Stimulated activated naive CD8-positive, alpha-beta T cell treated with anti-CD3 and anti-CD28 coated beads, Interleukin-15, Interleukin-2, amounts not matched to agents 100 ng/mL and 50 ng/mL, for 24 hours (primary cell): Measurements from ENCODE around the gene GRK5.
A peak's percentile ranks its signal among the peaks of the same experiment; 100 is the strongest.
"Not testable (repeated sequence)": the region's sequence is repeated elsewhere in the genome, so short reads cannot be mapped to it uniquely, and the experiment has no call there.

Experiments
- H3K27ac Mint-ChIP-seq: one replicate; pipeline ENCODE4 v1.8.0; 2021; ENCODE audit warnings: mild to moderate bottlenecking, mixed read lengths
- H3K27me3 Mint-ChIP-seq: one replicate; pipeline ENCODE4 v1.8.0; 2021; ENCODE audit warnings: mixed read lengths
- H3K36me3 Mint-ChIP-seq: one replicate; pipeline ENCODE4 v1.8.0; 2021; ENCODE audit warnings: low read depth, mixed read lengths
- H3K4me1 Mint-ChIP-seq: one replicate; pipeline ENCODE4 v1.8.0; 2021; ENCODE audit warnings: low read depth, mixed read lengths
- H3K4me3 Mint-ChIP-seq: one replicate; pipeline ENCODE4 v1.8.0; 2021; ENCODE audit warnings: mild to moderate bottlenecking, mixed read lengths
- H3K9me3 Mint-ChIP-seq: one replicate; pipeline ENCODE4 v1.8.0; 2021; ENCODE audit warnings: mixed read lengths

The GRK5 gene

DNA sequence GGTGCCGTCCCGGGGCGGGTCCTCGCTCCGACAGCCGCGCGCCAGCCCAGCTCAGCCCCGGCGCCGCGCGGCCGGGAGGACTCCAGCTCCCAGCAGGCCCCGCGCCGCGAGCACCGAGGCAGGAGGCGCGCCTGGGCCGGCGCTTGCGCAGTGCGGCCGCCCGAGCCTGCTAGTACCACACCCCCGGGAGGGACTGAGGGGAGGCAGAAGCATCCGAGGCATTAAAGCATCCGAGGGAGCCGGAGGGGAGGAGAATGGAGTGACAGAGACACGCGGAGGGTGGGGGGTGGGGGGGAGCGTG lies at the start of gene GRK5:
GRK5 (plus strand) TSS at position 206 of the 301 bp plus-strand sequence. CDS start 347 bp downstream, outside the sequence.
- peaks cover 53% of the 10 kb centered on the region for H3K4me1 Mint-ChIP-seq
- H3K4me3 Mint-ChIP-seq = peak within 1 kb of the TSS; percentile 93
- H3K36me3 Mint-ChIP-seq = peaks cover 4% of the 10 kb centered on the region
- H3K27ac Mint-ChIP-seq = peak within 1 kb of the TSS; percentile 94
- H3K27me3 Mint-ChIP-seq = no peaks in the 10 kb centered on the region
- H3K9me3 Mint-ChIP-seq = no peaks in the 10 kb centered on the region

DNA sequence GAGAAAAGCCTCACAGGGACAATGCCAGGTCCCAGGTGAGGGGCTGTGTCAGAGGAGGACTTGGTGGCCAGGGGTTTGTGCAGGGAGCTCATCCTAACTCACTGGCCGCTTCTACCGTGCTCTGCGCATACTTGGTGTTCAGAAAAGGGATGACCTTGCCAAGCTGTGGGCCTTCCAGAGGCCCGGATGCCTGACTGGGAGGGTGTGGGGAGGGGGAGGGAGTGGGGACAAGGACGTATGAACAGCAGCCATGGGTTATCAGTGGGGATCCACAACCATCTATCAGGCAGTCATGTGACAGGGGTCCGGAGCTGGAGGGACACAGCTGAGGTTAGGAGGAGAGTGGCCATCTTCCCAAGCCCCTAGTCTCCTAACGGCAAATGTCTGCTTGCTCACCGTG lies 48.0 kb upstream of the GRK5 start:
- Mint-ChIP-seq H3K9me3 (no peaks in the 10 kb centered on the region), H3K36me3 (peaks cover 66% of the 10 kb centered on the region), H3K4me3 (no peak overlapping the region), H3K4me1 (peaks cover 26% of the 10 kb centered on the region), H3K27ac (no peak overlapping the region), H3K27me3 (no peaks in the 10 kb centered on the region)

DNA sequence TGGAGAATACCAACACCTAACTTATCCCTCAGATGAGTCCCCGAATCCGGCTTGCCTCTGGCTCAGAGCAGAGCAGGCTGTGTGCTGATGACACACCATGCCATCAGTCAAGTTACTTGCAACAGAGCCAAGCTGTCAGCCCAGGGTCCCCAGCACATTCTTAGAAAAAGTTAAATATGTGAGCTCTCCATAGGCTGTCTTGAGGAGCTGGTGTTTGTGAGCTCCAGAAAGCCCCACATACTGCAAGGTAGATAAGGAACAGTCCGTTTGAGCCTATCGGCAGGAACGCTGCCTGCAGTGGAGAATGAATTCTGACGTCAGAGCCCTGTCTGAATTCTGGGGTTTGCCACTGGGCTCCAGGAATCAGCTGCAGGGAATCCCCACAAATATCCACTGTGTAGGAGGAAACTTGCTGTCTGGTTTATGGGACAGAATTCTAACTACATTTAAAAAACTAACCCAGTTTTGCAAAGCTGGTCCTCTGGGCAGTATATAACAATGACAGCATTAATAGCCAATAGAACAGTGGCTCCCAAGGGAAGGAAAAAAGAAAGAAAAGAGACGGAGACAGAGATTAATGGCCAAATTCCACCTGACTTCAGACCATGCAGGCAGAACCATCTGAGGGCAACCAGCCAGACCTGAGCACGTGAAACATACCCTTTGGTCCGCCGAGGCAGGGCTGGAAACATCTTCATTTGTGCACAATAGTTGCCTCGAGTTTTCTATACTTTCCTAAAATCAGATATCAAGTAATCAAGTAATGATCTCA lies 45.5 kb upstream of the GRK5 start:
- no peak overlapping the region for H3K4me3 Mint-ChIP-seq
- H3K27me3 Mint-ChIP-seq = no peaks in the 10 kb centered on the region
- peaks cover 49% of the 10 kb centered on the region for H3K36me3 Mint-ChIP-seq
- no peaks in the 10 kb centered on the region for H3K9me3 Mint-ChIP-seq
- no peak overlapping the region for H3K27ac Mint-ChIP-seq
- H3K4me1 Mint-ChIP-seq = peaks cover 47% of the 10 kb centered on the region

DNA sequence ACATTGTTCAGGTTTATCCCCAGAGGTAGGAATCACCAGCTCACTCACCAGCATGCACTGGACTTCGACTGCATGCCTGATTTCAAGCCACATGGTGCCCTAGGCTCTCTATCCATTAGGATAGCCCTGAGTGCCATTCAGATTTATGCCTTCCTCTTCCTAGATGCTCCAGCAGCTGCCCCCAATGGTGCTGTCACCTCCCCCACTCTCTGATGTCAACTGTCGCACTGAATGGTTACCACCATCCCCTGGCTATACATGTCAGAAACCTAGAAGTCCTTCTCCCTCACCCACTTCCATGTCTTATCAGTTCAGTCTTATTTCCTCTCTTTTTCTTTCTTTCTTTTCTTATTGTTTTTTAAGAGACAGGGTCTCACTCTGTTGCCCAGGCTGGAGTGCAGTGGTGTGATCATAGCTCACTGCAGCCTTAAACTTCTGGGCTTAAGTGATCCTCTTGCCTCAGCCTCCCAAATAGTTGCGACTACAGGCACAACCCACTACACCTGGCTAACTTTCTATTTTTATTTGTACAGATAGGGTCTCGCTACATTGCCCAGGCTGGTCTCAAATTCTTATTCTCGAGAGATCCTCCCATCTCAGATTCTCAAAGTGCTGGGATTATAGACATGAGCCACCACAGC lies 44.8 kb upstream of the GRK5 start:
- H3K27ac Mint-ChIP-seq = peak overlapping the region; percentile 4

DNA sequence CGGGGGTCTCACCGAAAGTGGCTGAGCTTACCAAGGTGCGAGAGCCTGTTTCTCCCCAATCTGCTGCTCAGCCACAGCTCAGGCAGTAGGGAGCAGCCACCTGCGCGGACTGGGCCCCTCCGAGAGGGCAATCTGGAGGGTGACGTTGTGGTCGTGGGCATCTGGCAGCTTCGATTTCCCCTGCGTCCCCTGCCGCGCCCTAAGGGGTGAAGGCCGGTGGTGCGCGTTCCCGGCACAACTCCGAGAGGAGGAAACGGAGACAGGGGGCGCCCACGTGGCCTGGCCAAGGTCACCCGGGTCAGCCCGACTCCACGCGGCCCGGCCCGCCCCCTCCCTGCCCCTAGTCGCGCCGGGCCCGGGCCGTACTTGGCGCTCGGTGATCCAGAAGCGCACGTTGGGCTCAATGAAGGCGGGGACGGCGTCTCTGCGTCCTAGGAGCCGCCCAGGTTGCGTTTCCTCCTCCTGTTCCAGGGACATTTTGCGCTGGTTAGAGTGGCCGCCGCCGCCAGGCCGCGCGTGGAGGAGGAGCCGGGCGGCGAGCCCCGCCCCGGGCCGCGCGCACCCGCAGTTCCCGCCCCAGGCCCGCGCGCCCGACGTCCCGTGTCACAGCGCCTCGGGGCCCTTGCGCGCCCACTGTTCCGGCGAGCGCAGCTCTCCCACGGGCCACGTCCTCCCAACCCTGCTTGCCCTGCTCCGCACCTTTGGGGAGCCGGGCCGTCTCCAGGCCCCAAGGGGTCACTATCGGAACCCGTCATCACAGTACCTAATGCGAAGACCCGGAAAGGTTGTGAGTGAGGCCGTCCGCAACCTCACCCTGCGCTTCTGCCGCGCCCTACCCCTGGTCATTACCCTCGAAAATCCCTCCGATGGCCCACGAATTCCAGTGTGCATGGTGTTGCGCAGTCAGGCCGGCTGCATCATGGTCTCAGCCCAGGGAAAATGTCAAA lies 41.9 kb upstream of the GRK5 start, which contains the start of gene SFXN4:
SFXN4 (minus strand) TSS at position 544 of the 947 bp plus-strand sequence; CDS start at position 477, 67 bp downstream.
- H3K9me3 Mint-ChIP-seq = no peaks in the 10 kb centered on the region
- H3K4me3 Mint-ChIP-seq = peak within 1 kb of the TSS; percentile 87
- H3K27ac Mint-ChIP-seq = peak within 1 kb of the TSS; percentile 94
- no peaks in the 10 kb centered on the region for H3K27me3 Mint-ChIP-seq
- H3K4me1 Mint-ChIP-seq = peaks cover 48% of the 10 kb centered on the region
- H3K36me3 Mint-ChIP-seq = peaks cover 66% of the 10 kb centered on the region

More for the DNA sequence above, 44.8 kb upstream of the GRK5 start:
- no peak overlapping the region for H3K4me3 Mint-ChIP-seq
- peaks cover 48% of the 10 kb centered on the region for H3K4me1 Mint-ChIP-seq
- H3K27me3 Mint-ChIP-seq = no peaks in the 10 kb centered on the region
- H3K9me3 Mint-ChIP-seq = no peaks in the 10 kb centered on the region
- H3K36me3 Mint-ChIP-seq = peaks cover 52% of the 10 kb centered on the region

DNA sequence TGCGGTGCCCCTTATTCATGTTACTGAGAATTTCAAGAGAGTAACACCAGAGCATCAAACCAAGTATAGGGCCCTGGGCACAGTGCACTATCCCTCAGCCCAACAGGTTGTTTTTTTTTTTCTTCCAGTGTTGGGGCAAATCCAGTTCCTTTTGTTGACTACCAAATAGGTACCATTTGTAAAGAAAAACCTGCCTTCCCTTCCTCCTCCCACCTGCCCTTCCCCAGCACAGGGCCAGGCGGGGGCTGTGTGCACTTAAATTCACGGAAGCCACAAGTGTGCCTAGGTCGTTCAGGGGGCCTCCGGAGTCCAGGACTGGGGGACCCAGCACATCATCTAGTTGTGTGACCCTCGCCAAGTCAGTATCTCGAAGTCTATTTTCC lies 41.3 kb upstream of the GRK5 start:
- peaks cover 48% of the 10 kb centered on the region for H3K4me1 Mint-ChIP-seq
- peaks cover 62% of the 10 kb centered on the region for H3K36me3 Mint-ChIP-seq
- H3K27me3 Mint-ChIP-seq = no peaks in the 10 kb centered on the region
- H3K9me3 Mint-ChIP-seq = no peaks in the 10 kb centered on the region
- peak overlapping the region; percentile 87 for H3K4me3 Mint-ChIP-seq
- H3K27ac Mint-ChIP-seq = peak overlapping the region; percentile 94

DNA sequence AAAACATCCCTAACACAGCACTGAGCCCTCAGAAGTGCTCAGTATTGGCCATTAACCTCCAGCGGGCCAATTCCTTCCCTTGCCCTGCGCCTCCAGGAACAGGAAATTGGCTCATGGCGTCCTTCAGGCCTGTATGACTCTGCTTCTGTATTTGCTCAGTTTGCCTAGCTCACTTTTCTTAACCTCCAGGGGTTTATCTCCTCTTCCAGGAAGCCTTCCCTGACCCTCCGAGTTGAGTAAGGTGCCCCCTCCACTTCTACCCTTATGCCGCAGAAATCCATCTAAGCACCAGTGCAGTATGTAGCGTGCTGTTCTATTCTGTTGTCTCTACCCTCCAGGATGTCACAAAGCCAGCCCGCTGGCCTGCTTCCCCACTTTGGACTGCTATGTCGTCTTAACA lies 40.8 kb upstream of the GRK5 start:
- Mint-ChIP-seq H3K4me3 (peak overlapping the region; percentile 87), H3K4me1 (peaks cover 46% of the 10 kb centered on the region), H3K27me3 (no peaks in the 10 kb centered on the region), H3K9me3 (no peaks in the 10 kb centered on the region), H3K27ac (peak overlapping the region; percentile 94), H3K36me3 (peaks cover 62% of the 10 kb centered on the region)

DNA sequence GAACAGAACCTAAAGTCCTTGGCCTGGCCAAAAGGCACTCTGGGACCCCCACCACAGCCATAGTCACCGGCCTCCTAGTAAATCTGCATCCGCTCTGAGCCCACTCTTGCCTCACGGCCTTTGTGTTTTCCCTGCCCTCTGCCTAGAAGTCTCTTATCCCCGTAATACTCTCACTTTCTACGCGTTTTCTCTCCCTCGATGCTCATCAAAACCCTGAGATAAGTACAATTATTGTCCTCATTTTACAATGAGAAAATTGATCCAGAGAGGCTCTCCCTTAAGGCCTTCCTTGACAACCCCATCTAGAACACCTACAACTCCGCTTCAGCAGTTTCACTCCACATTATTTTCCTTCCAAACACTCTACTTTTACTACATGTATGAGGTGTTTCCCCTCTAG lies 40.3 kb upstream of the GRK5 start:
- Mint-ChIP-seq H3K9me3 (no peaks in the 10 kb centered on the region), H3K27ac (peak overlapping the region; percentile 94), H3K4me3 (peak overlapping the region; percentile 87), H3K27me3 (no peaks in the 10 kb centered on the region), H3K36me3 (peaks cover 62% of the 10 kb centered on the region), H3K4me1 (peaks cover 41% of the 10 kb centered on the region)

DNA sequence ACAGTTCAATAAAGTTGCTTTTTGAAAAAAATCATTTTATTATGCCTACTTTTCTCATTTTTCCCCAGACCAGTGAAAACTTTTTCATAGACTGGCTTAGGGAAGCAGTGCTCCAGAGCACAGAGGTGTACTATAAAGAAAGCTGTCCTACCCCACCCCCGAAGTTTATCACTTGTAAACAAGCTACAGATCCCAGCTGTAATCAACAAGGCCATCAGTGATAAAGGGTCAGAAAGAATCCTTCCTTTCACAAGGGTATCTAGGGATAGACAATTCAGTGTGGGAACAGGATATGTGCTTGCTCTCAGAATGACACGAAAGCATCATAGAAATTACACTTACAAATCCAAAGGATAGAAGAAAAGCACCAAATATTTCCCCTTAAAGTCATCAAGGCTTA lies 33.3 kb upstream of the GRK5 start:
- peaks cover 65% of the 10 kb centered on the region for H3K36me3 Mint-ChIP-seq
- no peak overlapping the region for H3K4me3 Mint-ChIP-seq
- H3K4me1 Mint-ChIP-seq = peaks cover 40% of the 10 kb centered on the region
- no peaks in the 10 kb centered on the region for H3K9me3 Mint-ChIP-seq
- no peak overlapping the region for H3K27ac Mint-ChIP-seq
- no peaks in the 10 kb centered on the region for H3K27me3 Mint-ChIP-seq

DNA sequence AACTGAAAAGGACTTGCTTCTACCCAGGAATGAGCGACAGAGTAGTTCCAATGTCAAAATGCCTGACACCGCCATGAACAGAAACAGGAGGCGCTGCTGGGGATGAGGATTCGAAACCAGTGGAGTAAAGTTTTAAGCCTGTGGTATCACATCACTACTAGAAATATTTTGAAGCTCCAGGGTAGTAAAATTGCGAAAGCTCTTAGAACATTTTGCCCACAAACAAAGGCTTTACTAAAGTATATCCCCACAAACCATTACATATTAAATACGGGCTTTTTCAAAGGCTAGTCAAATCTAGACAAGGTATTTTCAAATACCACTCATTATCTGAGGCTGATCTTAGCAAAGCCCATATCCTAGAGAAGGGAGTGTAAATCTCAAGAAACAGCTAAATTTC lies 31.2 kb upstream of the GRK5 start:
- Mint-ChIP-seq H3K27ac (peak overlapping the region; percentile 78), H3K9me3 (no peaks in the 10 kb centered on the region), H3K4me3 (peak overlapping the region; percentile 100), H3K27me3 (no peaks in the 10 kb centered on the region), H3K4me1 (peaks cover 48% of the 10 kb centered on the region), H3K36me3 (peaks cover 51% of the 10 kb centered on the region)

DNA sequence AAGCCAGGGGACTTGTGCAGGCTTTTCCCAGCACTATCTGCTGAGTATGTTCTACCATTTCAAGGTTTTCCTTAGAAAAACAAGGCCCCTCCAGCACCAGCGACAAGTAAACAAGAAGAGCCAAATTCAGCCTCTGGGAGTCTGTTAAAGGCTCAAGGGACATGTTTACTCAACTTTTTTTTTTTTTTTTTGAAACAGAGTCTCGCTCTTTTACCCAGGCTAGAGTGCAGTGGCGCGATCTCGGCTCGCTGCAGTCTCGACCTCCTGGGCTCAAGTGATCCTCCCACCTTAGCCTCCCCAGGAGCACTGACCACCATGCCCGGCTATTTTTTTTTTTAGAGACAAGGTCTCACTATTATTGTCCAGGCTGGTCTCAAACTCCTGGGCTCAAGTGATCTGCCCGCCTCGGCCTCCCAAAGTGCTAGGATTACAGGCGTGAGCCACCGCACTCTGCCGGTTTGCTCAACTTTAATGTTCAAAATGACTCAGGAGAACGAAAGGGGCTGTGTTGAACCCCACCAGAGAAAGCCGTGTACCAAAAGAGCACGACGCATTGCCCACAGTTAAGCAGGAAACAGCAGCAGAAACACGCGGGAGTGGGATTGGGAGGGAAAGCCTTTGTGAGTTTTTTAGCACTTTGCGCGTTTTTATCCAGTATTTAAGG lies 29.5 kb upstream of the GRK5 start:
- Mint-ChIP-seq H3K9me3 (no peaks in the 10 kb centered on the region), H3K4me3 (peak overlapping the region; percentile 100)

DNA sequence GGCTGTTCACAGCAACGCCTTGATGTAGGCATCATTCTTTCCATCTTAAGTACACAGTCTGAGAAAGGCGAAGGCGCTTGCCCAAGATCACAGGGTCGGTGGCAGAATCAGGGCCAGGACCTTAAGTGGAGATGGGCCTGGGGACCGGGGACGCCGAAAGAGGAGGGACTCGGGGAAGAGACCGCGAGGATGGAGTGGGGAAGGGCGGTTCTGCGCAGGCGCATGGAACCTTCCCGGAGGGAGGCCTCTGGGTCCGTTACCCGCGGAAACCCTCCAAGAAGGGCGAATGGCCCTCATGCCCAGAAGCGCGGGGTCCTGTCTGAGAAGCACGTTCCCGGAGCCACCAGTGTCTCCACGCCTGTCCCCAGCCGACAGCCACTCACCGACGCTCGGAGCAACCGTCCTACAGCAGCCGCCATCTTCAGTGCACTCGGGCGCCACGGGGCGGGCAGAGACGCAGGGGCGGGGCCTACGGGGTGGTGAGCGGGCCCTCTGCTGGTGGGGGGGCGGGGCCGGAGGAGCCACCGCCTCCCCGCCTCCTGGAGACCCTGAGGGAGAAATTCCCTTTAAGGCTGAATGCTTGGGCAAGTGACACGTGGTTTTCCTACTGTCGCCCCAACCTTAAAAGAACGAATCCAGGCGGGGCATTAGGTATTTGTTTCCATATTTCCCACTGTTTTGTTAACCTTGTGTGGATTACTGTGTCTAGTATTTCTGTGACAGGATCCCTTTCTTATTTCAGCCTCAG lies 28.8 kb upstream of the GRK5 start, which contains the start of gene PRDX3:
PRDX3 (minus strand) TSS at position 441 of the 748 bp plus-strand sequence; CDS start at position 419, 22 bp downstream.
- no peaks in the 10 kb centered on the region for H3K9me3 Mint-ChIP-seq
- H3K4me1 Mint-ChIP-seq = peaks cover 48% of the 10 kb centered on the region
- no peaks in the 10 kb centered on the region for H3K27me3 Mint-ChIP-seq
- peak within 1 kb of the TSS; percentile 99 for H3K27ac Mint-ChIP-seq
- H3K36me3 Mint-ChIP-seq = peaks cover 35% of the 10 kb centered on the region
- peak within 1 kb of the TSS; percentile 100 for H3K4me3 Mint-ChIP-seq

More for the DNA sequence above, 29.5 kb upstream of the GRK5 start:
- Mint-ChIP-seq H3K27ac (peak overlapping the region; percentile 99), H3K36me3 (peaks cover 36% of the 10 kb centered on the region), H3K4me1 (peaks cover 48% of the 10 kb centered on the region), H3K27me3 (no peaks in the 10 kb centered on the region)

DNA sequence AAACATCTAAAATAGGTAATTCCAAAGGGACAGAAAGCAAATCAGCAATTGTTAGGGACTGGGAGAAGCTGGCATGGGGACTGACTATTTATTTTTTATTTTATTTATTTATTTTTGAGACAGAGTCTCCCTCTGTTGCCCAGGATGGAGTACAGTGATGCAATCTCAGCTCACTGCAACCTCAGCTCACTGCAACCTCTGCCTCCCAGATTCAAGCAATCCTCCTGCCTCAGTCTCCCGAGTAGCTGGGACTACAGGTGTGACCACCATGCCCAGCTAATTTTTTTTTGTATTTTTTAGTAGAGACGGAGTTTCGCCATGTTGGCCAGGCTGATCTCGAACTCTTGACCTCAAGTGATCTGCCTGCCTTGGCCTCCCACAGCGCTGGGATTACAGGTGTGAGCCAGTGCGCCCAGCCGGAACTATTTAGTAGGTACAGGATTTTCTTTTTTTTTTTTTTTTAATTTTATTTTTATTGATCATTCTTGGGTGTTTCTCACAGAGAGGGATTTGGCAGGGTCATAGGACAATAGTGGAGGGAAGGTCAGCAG lies 26.4 kb upstream of the GRK5 start:
- H3K4me3 Mint-ChIP-seq = not testable (repeated sequence)

More for the DNA sequence above, 26.4 kb upstream of the GRK5 start:
- H3K27ac Mint-ChIP-seq, H3K9me3 Mint-ChIP-seq, H3K27me3 Mint-ChIP-seq: not testable (repeated sequence)
- Mint-ChIP-seq H3K4me1 (peaks cover 40% of the 10 kb centered on the region), H3K36me3 (peaks cover 19% of the 10 kb centered on the region)
